Measurements from ENCODE around the gene DUSP10.
A peak's percentile ranks its signal among the peaks of the same experiment; 100 is the strongest.

Gene DUSP10

DNA sequence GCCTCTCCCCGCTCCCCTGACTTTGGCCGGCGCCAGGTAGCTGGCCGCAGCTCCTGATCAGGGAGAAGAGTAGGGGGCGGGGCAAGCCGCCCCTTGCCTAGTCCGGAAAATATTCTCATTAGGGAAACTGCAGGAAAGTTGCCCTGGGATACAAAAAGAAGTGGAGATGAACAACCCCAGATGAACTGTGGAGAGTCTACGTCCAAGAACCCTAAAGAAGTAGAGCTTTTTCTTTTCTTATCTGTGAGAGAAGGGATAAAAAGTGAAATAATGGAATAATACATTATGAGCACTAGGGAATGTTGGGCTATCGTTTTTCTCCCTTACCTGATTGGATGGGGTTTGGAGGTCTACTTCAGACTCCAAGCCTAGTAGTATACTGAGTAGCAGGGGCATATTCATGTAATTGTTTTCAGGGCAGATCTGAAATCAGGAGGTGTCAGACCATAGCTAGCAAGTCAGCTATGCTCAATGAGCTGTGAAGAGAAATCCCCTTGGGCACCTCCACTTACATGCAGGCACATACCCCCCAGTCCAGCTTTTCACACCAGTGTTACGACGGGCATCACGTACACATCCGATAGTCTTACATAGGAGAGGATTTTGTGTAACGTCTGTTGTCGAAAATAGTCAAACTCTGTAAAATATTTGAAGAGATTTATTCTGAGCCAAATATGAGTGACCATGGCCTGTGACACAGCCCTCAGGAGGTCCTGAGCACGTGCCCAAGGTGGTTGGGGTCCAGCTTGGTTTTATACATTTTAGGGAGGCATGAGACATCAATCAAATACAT, 1.7 kb upstream of the DUSP10 start:
- no peaks in the 10 kb centered on the region for H3K9me3 ChIP-seq
- peak overlapping the region; percentile 93 to 94 for H3K27ac ChIP-seq
- intact Hi-C loops (cut with DNase I; ENCODE audit: low total_unique reads) = loop anchor here (10.0 kb wide), 1 partner anchor 711 kb away; no protein-coding TSS in a partner anchor
- TF ChIP-seq, protein P1, sequence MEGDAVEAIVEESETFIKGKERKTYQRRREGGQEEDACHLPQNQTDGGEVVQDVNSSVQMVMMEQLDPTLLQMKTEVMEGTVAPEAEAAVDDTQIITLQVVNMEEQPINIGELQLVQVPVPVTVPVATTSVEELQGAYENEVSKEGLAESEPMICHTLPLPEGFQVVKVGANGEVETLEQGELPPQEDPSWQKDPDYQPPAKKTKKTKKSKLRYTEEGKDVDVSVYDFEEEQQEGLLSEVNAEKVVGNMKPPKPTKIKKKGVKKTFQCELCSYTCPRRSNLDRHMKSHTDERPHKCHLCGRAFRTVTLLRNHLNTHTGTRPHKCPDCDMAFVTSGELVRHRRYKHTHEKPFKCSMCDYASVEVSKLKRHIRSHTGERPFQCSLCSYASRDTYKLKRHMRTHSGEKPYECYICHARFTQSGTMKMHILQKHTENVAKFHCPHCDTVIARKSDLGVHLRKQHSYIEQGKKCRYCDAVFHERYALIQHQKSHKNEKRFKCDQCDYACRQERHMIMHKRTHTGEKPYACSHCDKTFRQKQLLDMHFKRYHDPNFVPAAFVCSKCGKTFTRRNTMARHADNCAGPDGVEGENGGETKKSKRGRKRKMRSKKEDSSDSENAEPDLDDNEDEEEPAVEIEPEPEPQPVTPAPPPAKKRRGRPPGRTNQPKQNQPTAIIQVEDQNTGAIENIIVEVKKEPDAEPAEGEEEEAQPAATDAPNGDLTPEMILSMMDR (IDR thresholded peaks at IDR 0.05) = no peak
- H3K27me3 ChIP-seq = no peaks in the 10 kb centered on the region
- H3K4me3 ChIP-seq = peak overlapping the region; percentile 80 to 83
- H3K36me3 ChIP-seq = peaks cover 0 to 5% (median 0%) of the 10 kb centered on the region in 3 donors
- no peak for DNase-seq
- H3K4me1 ChIP-seq = peaks cover 0 to 17% (median 10%) of the 10 kb centered on the region in 4 donors

DNA sequence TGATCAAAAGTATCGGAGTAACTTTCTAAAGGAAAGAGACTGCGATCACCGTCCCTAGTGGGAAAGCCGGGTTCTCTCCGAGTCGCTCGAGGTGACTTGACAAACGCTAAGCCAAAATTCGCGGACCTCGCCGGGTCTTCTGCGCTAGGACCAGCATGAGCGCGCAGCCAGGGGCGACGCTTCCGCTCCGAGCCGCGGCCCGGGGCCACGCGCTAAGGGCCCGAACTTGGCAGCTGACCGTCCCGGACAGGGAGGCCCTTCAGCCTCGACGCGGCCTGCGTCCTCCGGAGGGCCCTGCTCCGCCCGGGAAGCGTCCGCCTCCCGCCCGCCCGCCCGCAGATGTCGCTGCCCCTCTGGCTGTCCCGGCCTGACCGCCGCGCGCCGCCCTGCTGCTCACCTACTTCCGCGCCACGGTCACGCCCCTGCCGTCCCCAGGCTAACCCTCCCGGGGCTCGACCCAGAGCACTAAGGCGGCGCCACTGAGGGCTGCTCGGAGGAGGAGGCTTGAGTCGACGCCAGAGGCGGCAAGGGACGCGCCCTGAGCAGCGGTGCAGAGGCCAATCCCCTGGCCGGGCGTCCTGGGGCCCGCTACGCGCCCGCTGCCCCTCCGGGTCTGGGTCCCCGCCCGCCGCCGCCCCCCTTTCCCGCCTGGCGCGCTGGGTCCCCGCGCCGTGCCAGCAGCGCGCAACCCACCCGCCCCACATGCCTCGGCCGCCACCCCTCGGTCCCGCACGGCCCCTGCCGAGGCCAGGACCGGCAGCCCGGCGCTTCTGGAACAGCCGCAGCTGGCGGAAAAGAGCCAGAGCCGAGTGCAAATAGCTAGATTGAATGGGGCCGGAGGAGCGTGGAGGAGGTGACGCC, 896 bp upstream of the DUSP10 start:
- intact Hi-C loops (cut with DNase I; ENCODE audit: low total_unique reads) = loop anchor here (10.0 kb wide), 1 partner anchor 712 kb away; no protein-coding TSS in a partner anchor
- DNase-seq = peak; percentile 89 to 94
- TF ChIP-seq, protein P1 (IDR thresholded peaks at IDR 0.05) = peak in 1 of 2 experiments; percentile 17

DNA sequence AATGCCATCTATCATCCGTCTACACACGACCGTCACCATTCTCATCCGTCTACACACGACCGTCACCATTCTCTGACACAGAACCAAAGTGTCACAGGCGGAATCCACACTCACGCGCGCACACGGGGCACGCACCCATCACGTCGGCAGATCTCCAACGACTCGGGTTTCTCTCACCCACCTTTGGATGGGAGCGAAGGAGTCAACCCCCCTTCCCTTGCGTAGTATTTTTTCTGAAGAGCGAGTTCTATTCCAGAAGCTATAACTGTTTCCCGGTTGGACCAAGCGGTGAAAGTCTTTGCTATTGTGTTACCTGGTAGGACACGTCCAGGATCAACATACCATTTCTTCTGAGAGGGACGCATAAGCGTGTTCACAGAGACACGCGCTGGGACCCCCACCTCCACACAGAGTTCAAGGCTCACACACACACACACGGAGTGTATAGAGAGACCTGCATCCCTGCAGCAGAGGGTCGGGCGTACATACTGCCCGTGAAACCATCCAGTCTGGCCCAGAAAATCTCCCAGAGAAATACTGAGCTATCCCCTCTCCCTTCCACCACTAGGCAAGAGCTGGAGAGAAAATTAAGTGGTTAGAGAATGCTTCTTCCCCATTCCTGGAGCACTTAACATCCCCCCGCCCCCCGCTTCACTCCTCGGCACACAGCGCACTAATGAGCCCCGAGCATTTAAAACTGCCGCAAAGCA, 741 bp downstream of the DUSP10 start:
- Histone ChIP-seq H3K36me3 (peaks cover 0 to 5% (median 0%) of the 10 kb centered on the region in 3 donors), H3K4me1 (peaks cover 0 to 24% (median 10%) of the 10 kb centered on the region in 4 donors), H3K27ac (peak overlapping the region; percentile 93 to 94), H3K9me3 (no peaks in the 10 kb centered on the region), H3K4me3 (peak overlapping the region; percentile 80 to 83), H3K27me3 (no peaks in the 10 kb centered on the region)
- TF ChIP-seq, protein P1 (IDR thresholded peaks at IDR 0.05) = no peak
- intact Hi-C loops (cut with DNase I; ENCODE audit: low total_unique reads) = loop anchor here (10.0 kb wide), 1 partner anchor 714 kb away; no protein-coding TSS in a partner anchor
- peak in 1 of 2 donors; percentile 36 for DNase-seq

More for the DNA sequence above, 896 bp upstream of the DUSP10 start:
- Histone ChIP-seq H3K36me3 (peaks cover 0 to 5% (median 0%) of the 10 kb centered on the region in 3 donors), H3K9me3 (no peaks in the 10 kb centered on the region), H3K4me1 (peaks cover 0 to 24% (median 10%) of the 10 kb centered on the region in 4 donors), H3K27me3 (no peaks in the 10 kb centered on the region), H3K4me3 (peak overlapping the region; percentile 80 to 83), H3K27ac (peak overlapping the region; percentile 93 to 94)

DNA sequence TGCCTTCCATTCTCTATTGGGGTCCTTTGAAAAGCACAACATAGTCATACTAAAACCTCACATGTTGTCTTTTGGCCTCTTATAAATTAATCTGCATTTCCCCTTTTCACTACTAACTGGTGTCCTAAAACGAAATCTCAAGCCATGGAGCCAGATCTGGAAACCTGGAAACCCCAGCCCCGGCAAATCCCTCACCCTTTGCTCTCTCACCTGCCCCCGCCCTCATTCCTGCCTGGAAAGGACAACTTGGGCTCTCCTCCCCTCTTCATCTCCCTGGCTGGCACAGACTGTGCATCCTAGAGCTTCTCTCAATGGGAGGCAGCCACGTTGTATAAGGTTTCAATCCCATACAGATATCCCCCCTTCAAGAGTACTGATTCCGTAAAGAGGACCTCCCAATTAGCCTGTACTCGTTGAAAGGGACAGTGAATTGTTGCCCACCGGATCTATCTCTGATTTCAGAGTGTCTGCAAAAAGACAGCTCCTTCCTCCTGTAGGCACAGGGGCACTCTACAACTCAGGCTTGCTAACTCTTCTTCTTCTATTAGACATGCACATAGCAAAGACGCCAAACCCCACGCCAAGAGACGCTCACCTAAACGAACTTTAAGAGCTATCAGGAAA, 1.4 kb downstream of the DUSP10 start:
- intact Hi-C loops (cut with DNase I; ENCODE audit: low total_unique reads) = loop anchor here (10.0 kb wide), 1 partner anchor 714 kb away; no protein-coding TSS in a partner anchor
- Histone ChIP-seq H3K27ac (peak overlapping the region in 1 of 2 donors; percentile 94), H3K4me3 (peak overlapping the region; percentile 80 to 83), H3K27me3 (no peaks in the 10 kb centered on the region), H3K4me1 (peaks cover 0 to 27% (median 10%) of the 10 kb centered on the region in 4 donors), H3K9me3 (no peaks in the 10 kb centered on the region), H3K36me3 (peaks cover 0 to 5% (median 0%) of the 10 kb centered on the region in 3 donors)
- no peak for DNase-seq
- TF ChIP-seq, protein P1 (IDR thresholded peaks at IDR 0.05) = no peak
